HG03558 (cell line): ENCODE results near the gene LOXHD1.

Source experiments
- ATAC-seq: cut with Tn5 transposase; IDR thresholded peaks from one replicate; pipeline ENCODE4 v1.9.1; 2021; ENCODE audit warnings: moderate number of reproducible peaks; ENCODE audit not compliant: unreplicated experiment; ENCODE audit errors: extremely low read depth

LOXHD1 gene

GRCh38 chr18:46431522-46432171, 225.4 kb downstream of the LOXHD1 start:
- ATAC-seq, result no peak

GRCh38 chr18:46429649-46430224, 227.3 kb downstream of the LOXHD1 start:
- ATAC-seq, result no peak

DNA sequence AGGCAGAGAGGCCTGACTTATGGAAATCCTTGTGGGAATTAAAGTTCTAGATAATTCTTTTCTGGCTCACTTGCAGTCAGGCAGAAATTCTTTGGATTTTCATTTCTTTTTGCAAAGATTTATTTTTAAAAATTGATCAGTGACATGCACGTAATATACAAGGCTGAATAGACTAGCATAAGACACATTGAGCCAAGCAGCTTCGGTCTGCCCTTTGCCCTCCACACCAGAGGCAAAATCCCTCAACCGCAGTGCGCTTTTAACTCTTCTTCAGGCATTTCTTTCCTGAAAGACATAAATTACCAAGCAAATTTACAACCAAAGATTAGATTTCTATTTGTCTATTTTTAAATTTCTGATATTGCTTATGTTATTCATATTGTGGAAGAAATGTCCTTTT, 227.9 kb downstream of the LOXHD1 start:
- ATAC-seq, result no peak

DNA sequence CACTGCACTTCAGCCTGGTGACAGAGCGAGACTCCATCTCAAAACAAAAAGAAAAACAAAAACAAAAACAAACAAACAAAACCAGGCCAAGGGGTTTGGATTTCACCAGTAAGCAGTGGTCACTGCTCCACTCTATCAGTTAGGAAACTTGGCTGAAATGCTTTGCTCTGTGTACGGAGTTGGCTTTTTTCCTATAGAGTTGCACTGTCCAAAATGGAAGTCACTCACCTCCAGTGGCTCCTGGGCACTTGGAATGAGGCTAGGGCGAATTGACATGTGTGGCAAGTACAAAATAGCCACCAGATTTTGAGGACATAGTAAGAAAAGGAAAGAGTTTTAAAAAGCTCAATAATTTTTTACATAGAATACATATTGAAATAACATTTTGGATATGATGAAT, 228.7 kb downstream of the LOXHD1 start:
- ATAC-seq, result no peak

GRCh38 chr18:46427216-46427995, 229.6 kb downstream of the LOXHD1 start:
- ATAC-seq, result no peak
